ENCODE measurements around the gene NFIX. TPM values are rescaled to one million over a fixed set of nuclear protein-coding genes. Genes with fewer than 3 reads are reported as not detected.
A peak's percentile ranks its signal among the peaks of the same experiment; 100 is the strongest.

Gene NFIX
- total and polyA plus RNA-seq, 9 of the 15 experiments (the other 6 are each of a cell fraction or from before 2014, with no cell fraction given): 0.28 to 26.8 (median 5.4) TPM

GRCh38 chr19:12956446-12957388 lies 38.6 kb upstream of the NFIX start, which contains the start of gene GADD45GIP1 (continued):
- TF ChIP-seq CHD7 (IDR thresholded peaks at IDR 0.05; ENCODE audit: low read depth, low read length): no peak
- no peak for TF ChIP-seq THRA (IDR thresholded peaks at IDR 0.05)
- TF ChIP-seq RAD21 (CRISPR knock-in tag; conservative IDR thresholded peaks at IDR 0.05 in 1 of 2, IDR thresholded peaks at IDR 0.05 in 1 of 2): no peak
- TF ChIP-seq GTF2B (IDR thresholded peaks at IDR 0.05; ENCODE audit: extremely low read depth, insufficient read length): no peak
- TF ChIP-seq MYNN (IDR thresholded peaks at IDR 0.05): no peak
- TF ChIP-seq MYNN (CRISPR knock-in tag; IDR thresholded peaks at IDR 0.05): no peak
- TF ChIP-seq ZNF766 (CRISPR knock-in tag; conservative IDR thresholded peaks at IDR 0.05): no peak
- TF ChIP-seq E2F6 (IDR thresholded peaks at IDR 0.05; ENCODE audit: borderline replicate concordance in 1 of 2, extremely low read depth in 1 of 2, insufficient read depth in 1 of 2, insufficient read length in 1 of 2, low read depth in 1 of 2, low read length in 1 of 2, poor library complexity in 1 of 2, severe bottlenecking in 1 of 2): peak in 1 of 2 experiments; percentile 69
